HEK293T (cell line): Measurements from ENCODE around the gene SH3TC1.

Experiments
- CTCF ChIA-PET: fragments of 350-600 bp; formaldehyde crosslinking; extraction: SDS; loops from one replicate; lab custom pipeline; 2021; ENCODE audit warnings: antibody characterized with exemption, inconsistent platforms; lab: Yijun Ruan, JAX
- POLR2A ChIA-PET: fragments of 350-600 bp; formaldehyde crosslinking; extraction: SDS; loops from one replicate; lab custom pipeline; 2020; ENCODE audit warnings: antibody characterized with exemption, inconsistent platforms; lab: Yijun Ruan, JAX
- DNase-seq: peaks from one replicate; pipeline ENCODE4 v3.0.0; 2012; ENCODE audit warnings: mixed read lengths; ENCODE audit errors: extremely low spot score
- ARNT ChIP-seq: fragments of 450-650 bp; IDR thresholded peaks from 2 replicates; pipeline ENCODE4 v1.6.1; 2017; ENCODE audit warnings: mild to moderate bottlenecking
- BHLHE40 ChIP-seq: fragments of 450-650 bp; IDR thresholded peaks from 2 replicates; pipeline ENCODE4 v1.6.1; 2016; ENCODE audit warnings: mild to moderate bottlenecking, moderate library complexity, borderline replicate concordance
- CTBP1 ChIP-seq: fragments of 450-650 bp; IDR thresholded peaks from 2 replicates; pipeline ENCODE4 v1.6.1; 2016; ENCODE audit warnings: borderline replicate concordance
- ELF4 ChIP-seq: fragments of 450-650 bp; IDR thresholded peaks from 2 replicates; pipeline ENCODE4 v1.6.1; 2017; ENCODE audit warnings: antibody characterized with exemption
- FOXA1 ChIP-seq: fragments of 450-650 bp; IDR thresholded peaks from 2 replicates; pipeline ENCODE4 v1.6.1; 2016; ENCODE audit warnings: mild to moderate bottlenecking
- FOXK2 ChIP-seq: fragments of 450-650 bp; IDR thresholded peaks from 2 replicates; pipeline ENCODE4 v1.6.1; 2016; ENCODE audit warnings: mild to moderate bottlenecking
- FOXM1 ChIP-seq: fragments of 450-650 bp; IDR thresholded peaks from 2 replicates; pipeline ENCODE4 v1.6.1; 2017; ENCODE audit warnings: mild to moderate bottlenecking, borderline replicate concordance
- HDGF ChIP-seq: fragments of 450-650 bp; IDR thresholded peaks from 2 replicates; pipeline ENCODE4 v1.6.1; 2017; ENCODE audit warnings: antibody characterized with exemption, borderline replicate concordance
- L3MBTL2 ChIP-seq: fragments of 450-650 bp; conservative IDR thresholded peaks from 2 replicates; pipeline ENCODE4 v1.6.1; 2016; ENCODE audit warnings: mild to moderate bottlenecking
- LEF1 ChIP-seq: fragments of 450-650 bp; IDR thresholded peaks from 2 replicates; pipeline ENCODE4 v1.6.1; 2017; ENCODE audit warnings: mild to moderate bottlenecking, borderline replicate concordance
- NFRKB ChIP-seq: fragments of 450-650 bp; IDR thresholded peaks from 2 replicates; pipeline ENCODE4 v1.6.1; 2016; ENCODE audit warnings: mild to moderate bottlenecking, moderate library complexity
- SP1 ChIP-seq: fragments of 450-650 bp; IDR thresholded peaks from 2 replicates; pipeline ENCODE4 v1.6.1; 2017
- SUZ12 ChIP-seq: fragments of 450-650 bp; IDR thresholded peaks from 2 replicates; pipeline ENCODE4 v1.6.1; 2016; ENCODE audit warnings: mild to moderate bottlenecking
- TARDBP ChIP-seq: fragments of 450-650 bp; IDR thresholded peaks from 2 replicates; pipeline ENCODE4 v1.6.1; 2016
- ZNF384 ChIP-seq: fragments of 450-650 bp; IDR thresholded peaks from 2 replicates; pipeline ENCODE4 v1.6.1; 2016
- TF ChIP-seq, protein P1 (sequence below): fragments of 450-650 bp; IDR thresholded peaks from 2 replicates; pipeline ENCODE4 v1.6.1; 2016

The SH3TC1 gene

DNA sequence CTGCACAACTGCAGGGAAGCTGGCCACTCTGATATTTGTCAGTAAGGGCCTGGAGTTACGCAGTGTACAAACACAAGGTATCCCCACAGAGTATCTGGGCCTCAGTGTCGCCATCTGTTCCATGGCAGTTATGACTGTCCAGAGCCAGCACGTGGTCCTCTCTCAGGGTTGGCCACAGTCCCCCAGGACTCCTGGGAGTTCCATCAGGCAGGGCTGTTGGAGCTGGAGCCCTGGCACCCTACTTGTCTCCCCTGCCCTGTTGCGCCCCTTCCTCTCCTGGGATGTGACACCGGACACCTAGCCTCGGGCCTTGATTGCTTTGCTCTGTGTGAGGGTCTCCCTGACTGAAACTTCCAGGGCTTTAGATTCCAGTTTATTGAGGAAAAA, 78.9 kb downstream of the SH3TC1 start:
- ChIA-PET CTCF (no interaction called here), POLR2A (no interaction called here)
- TF ChIP-seq FOXA1 (no peak), NFRKB (no peak)
- no peak for DNase-seq

DNA sequence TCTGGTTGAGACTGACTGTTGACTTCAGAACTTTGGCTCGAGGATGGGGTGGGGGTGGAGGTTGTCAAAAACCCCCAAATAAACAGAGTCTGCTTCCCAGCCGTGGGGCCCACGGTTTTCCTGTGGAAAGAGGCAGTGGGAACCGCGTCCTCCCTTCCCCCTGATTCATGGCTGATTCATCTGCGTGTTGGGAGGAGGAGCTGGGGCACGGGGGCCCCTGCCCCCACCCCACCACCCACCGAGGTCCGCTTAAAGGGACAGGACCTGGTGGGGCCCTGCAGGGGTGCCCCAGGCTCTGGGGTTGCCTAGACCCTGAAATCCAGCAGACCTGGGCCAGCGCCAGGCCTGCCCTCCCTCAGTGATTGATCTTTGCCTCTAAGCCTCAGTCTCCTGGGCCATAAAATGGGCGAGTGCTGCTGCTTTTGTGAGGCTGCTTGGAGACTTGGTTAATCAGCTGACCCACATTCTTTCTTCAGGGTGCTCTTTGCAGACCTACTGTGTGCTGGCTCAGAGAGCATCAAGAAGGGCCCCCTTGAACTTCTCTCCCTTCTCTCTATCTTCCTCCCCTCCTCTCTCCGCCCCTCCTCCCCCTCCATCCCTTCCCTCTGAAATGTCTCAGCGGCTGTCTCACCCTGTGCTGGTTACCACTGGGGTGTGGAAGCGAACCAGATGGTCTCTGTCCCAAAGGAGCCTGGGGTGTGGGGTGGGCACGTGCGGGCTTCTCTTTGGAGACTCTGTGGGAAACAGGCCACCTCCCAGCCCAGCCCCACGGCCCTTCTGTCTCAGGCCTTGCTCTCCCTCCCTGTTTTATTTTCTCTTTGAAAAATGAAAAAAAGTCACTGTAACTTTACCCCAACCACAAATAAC, 79.6 kb downstream of the SH3TC1 start:
- ChIA-PET POLR2A (no interaction called here), CTCF (no interaction called here)
- TF ChIP-seq SUZ12 (no peak), ELF4 (no peak), ARNT (no peak), FOXK2 (no peak), FOXA1 (no peak), LEF1 (no peak), CTBP1 (no peak), HDGF (no peak), BHLHE40 (no peak), ZNF384 (no peak), FOXM1 (no peak), TARDBP (no peak), L3MBTL2 (no peak)
- TF ChIP-seq, protein P1, sequence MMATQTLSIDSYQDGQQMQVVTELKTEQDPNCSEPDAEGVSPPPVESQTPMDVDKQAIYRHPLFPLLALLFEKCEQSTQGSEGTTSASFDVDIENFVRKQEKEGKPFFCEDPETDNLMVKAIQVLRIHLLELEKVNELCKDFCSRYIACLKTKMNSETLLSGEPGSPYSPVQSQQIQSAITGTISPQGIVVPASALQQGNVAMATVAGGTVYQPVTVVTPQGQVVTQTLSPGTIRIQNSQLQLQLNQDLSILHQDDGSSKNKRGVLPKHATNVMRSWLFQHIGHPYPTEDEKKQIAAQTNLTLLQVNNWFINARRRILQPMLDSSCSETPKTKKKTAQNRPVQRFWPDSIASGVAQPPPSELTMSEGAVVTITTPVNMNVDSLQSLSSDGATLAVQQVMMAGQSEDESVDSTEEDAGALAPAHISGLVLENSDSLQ = no peak
- DNase-seq = no peak

DNA sequence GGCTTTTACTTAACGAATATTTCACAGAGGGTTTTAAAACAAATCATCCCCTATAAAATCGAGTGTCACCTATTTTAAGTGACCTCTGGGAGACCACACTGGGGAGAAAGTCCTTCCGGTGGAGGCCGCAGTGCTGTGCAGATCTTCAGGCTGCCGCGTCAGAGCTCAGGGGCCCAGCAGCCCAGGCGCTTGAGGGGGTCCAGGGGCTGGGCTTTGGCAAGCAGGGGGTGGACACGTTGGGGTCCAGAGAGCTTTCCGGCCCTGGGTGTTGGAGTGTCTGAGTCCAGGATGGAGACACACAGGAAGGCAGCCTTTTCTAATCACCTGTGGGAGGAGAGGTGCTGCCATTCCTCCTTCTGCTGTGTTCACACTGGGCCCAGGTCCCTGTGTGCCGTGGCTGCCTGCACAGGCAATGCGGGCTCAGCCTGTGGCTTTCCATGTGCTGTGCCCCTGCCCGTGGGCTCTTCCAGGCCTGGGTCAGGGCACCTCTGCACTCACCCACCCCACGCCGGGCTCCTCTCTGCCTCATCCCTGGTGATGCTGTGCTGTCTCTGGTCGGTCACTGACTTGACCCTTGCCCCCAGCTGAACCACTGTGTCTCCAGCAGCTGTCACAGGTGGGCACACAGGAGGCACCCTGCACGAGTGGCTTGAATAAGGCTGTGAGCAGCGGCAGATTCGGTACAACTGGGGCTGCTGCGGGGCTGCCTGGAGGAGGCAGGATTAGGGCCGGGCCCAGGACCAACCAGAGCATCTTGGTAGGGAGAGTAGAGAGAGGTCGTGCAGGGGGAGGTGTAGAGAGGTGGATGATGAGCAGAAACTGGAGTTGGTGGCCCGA, 80.4 kb downstream of the SH3TC1 start:
- CTCF ChIA-PET = no interaction called here
- POLR2A ChIA-PET = no interaction called here
- no peak for DNase-seq
- TF ChIP-seq TARDBP = no peak
- TF ChIP-seq LEF1 = no peak
- TF ChIP-seq BHLHE40 = no peak
- no peak for TF ChIP-seq ELF4
- TF ChIP-seq, protein P1 = no peak
- TF ChIP-seq HDGF = no peak
- no peak for TF ChIP-seq ZNF384
- no peak for TF ChIP-seq FOXM1

DNA sequence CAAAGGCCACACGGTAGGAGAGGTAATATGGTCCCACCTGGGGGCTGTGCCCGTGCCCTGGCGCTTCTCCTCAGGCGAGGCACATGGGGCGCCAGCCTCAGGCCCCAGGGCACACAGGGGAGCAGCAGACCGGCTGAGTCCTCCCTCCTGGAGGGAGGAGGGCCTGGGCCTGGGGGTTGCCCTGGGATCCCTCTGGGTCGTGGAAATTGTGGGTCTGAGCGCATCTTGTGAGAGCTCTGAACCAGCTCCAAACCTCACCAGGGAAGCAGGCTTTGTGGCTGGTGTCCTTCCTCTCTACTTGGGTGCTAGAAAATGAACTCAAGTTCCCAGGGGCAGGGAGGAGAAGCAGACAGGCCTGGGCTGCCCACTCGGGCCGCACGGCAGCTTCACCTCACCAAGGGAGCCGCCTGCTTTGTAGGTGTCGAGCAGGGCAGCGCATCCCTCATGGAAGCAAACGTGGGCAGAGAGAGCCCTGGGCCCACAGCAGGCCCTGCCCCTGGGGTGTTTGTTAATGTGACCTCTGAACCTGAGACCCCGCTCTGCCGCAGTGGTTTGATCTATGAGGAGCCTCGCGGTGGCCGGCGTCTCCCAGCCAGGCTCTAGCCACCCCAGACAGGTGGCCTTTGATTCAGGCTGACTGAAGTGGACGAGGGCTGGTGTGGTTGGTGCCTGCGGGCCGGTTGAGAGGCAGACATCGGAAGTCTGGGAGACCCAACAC, 81.2 kb downstream of the SH3TC1 start:
- POLR2A ChIA-PET = no interaction called here
- CTCF ChIA-PET = no interaction called here
- TF ChIP-seq ZNF384 (no peak), BHLHE40 (no peak), CTBP1 (no peak), L3MBTL2 (no peak), ARNT (no peak), NFRKB (no peak), SP1 (no peak), LEF1 (no peak), HDGF (no peak), ELF4 (no peak), TARDBP (no peak), FOXK2 (no peak), FOXA1 (no peak)
- TF ChIP-seq, protein P1 = no peak
- no peak for DNase-seq

DNA sequence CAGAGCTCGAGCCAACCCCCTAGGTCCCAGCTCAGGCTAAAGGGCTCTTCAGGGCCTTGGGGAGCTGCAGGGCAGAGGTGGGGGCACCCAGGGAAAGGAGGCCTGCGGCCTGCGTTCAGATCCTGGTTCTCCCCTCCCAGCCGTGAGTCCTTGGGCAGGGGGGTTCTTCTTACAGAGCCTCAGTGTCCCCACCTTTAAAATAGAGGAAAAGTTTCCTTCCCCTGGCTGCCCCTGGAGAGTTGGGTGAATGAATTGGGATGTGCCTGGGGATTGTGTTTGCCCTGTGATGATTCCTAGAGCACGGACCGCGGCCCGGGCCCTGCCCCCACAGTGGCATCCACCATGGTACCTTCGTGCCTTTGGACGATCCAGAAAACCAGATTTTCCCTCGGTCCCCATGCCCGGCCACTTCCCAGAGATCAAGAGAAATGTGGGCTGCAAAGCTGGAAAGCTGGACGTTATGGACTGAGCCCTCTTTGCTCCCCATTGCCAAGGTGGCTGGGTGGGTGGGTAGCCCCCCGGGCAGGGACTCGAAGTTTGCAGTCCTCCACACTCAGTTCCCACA, 81.9 kb downstream of the SH3TC1 start:
- no peak for DNase-seq
- no peak for TF ChIP-seq NFRKB
- no peak for TF ChIP-seq FOXK2
- TF ChIP-seq ARNT = no peak
- ChIA-PET CTCF (no interaction called here), POLR2A (no interaction called here)

DNA sequence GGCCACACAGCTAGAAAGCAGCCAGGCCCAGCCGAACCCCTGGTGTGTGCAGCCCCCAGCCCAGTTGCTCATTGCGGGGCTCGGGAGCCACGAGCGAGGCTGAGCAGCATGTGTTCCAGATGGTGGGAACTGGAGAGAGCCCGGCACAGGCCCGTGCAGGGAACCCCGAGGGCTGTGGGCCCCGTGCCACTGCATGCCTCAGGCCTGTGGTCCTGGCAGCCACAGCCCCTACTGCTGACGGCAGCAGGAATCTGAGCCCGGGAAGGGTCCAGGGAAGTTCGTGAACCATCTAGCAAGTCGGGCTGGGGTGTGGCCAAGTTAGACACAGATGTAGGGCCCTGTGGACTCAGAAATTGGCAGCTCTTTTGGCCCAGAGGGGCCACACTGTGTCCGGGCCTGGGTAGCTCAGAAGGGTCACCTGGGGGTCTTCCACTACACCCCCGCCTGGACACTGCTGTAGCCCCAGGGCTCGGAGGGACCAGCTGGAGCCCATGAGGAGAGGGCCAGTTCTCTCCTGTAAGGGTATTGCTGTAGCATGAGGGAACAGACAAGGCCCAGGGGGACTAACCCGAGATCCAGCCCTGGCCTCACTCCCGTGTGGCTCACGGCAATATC, 82.5 kb downstream of the SH3TC1 start:
- TF ChIP-seq SUZ12 (no peak), HDGF (no peak), SP1 (no peak), TARDBP (no peak), ZNF384 (no peak), L3MBTL2 (no peak), BHLHE40 (no peak), FOXM1 (no peak), CTBP1 (no peak), FOXA1 (no peak), LEF1 (no peak)
- TF ChIP-seq, protein P1 = no peak
- DNase-seq = no peak
- POLR2A ChIA-PET = no interaction called here
- CTCF ChIA-PET = no interaction called here
